Measurements from ENCODE around the gene C22orf39. TPM values are rescaled to one million over a fixed set of nuclear protein-coding genes. Genes with fewer than 3 reads are reported as not detected.
A peak's percentile ranks its signal among the peaks of the same experiment; 100 is the strongest.

C22orf39 gene
- total RNA-seq, 1 experiment from 2014 or later = 19.3 TPM

DNA sequence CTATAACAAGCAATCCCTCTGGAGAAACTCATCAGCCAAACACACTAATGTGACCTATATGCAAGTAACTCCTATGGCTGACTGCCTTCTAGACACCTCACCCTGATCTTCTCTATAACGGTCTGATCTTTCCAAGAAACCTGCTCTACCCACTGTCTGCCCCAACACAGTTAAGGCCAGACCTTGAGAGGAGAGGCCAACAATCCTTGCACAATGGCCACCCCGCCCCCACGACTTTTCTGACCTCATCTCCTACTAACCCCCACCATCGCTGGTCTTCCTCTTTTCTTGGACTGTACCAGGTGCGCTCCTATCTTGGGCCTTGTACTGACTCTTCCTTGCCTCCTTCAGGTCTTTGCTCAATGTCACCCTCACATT is 28.4 kb downstream of the C22orf39 start:
- H3K9ac ChIP-seq (ENCODE audit: extremely low read depth, insufficient read length, low read length) = no peak overlapping the region
- DNase-seq = no peak
- H3K27me3 ChIP-seq (ENCODE audit: insufficient read depth, low read length) = no peaks in the 10 kb centered on the region
- H2AFZ ChIP-seq (ENCODE audit: low read length) = no peak overlapping the region
- H2BK120ac ChIP-seq (ENCODE audit: low read depth, low read length, poor library complexity, severe bottlenecking) = no peak overlapping the region
- H2BK20ac ChIP-seq (ENCODE audit: low read depth, low read length, poor library complexity, severe bottlenecking) = no peak overlapping the region
- peaks cover 4% of the 10 kb centered on the region; the same call in 1 of the 2 replicates for H3K4me1 ChIP-seq (ENCODE audit: insufficient read depth, low read length)
- H2BK15ac ChIP-seq (ENCODE audit: low read depth, low read length) = no peak overlapping the region
- H3K27ac Mint-ChIP-seq = peak overlapping the region in 2 of 3 experiments; percentile 11 to 58; a peak in 4 of 7 replicates
- no peak overlapping the region for H3K23ac ChIP-seq (ENCODE audit: insufficient read length, low read depth, low read length)
- peaks cover 24% of the 10 kb centered on the region; the same call in 1 of the 2 replicates for H3K79me2 ChIP-seq (ENCODE audit: insufficient read depth, low read length)
- no peak overlapping the region for H3K56ac ChIP-seq (ENCODE audit: insufficient read length, low read depth, low read length)
- H3T11ph ChIP-seq (ENCODE audit: low read length) = no peak overlapping the region
- no CpG with 5 or more reads among the region's 5 CpGs for WGBS (ENCODE audit: extremely low coverage, insufficient read length, low lambda C conversion rate)
- H2BK12ac ChIP-seq (ENCODE audit: insufficient read length, low read depth, low read length) = no peak overlapping the region
- no peaks in the 10 kb centered on the region for H4K20me1 ChIP-seq (ENCODE audit: control insufficient read depth, insufficient read depth, insufficient read length)
- no peak overlapping the region for H3K14ac ChIP-seq (ENCODE audit: insufficient read depth, low read length)
- H4K8ac ChIP-seq (replicated peaks; ENCODE audit: insufficient read length, low read depth, low read length) = no peak overlapping the region
- no peaks in the 10 kb centered on the region for H3K27me3 Mint-ChIP-seq (ENCODE audit: low read depth)
- H3K23me2 ChIP-seq (ENCODE audit: insufficient read length, low read depth, low read length, poor library complexity, severe bottlenecking) = no peaks in the 10 kb centered on the region
- TF ChIP-seq CTCF (conservative IDR thresholded peaks at IDR 0.05) = no peak
- H3K4ac ChIP-seq (ENCODE audit: low read depth, low read length) = no peak overlapping the region
- no peak overlapping the region for H4K5ac ChIP-seq (ENCODE audit: insufficient read length, low read depth, low read length)
- H3K36me3 Mint-ChIP-seq (ENCODE audit: insufficient read depth in 1 of 3, low read depth in 3 of 3) = peaks cover 4 to 8% (median 5%) of the 10 kb centered on the region in 3 experiments; a peak in 4 of 7 replicates
- H3K27ac ChIP-seq (ENCODE audit: insufficient read length, low read depth, low read length) = no peak overlapping the region
- no peaks in the 10 kb centered on the region for H3K9me3 ChIP-seq (ENCODE audit: control insufficient read depth, low read depth, low read length)
- no peak overlapping the region for H4K91ac ChIP-seq (ENCODE audit: insufficient read length, low read depth, low read length)
- H3K4me2 ChIP-seq (ENCODE audit: insufficient read depth, insufficient read length, low read length) = no peak overlapping the region
- H2AK5ac ChIP-seq (ENCODE audit: insufficient read length, low read length) = no peak overlapping the region
- H3K4me3 Mint-ChIP-seq = no peak overlapping the region
- H3K9me3 Mint-ChIP-seq = peaks cover 0 to 3% of the 10 kb centered on the region in 2 experiments; a peak in 2 of 5 replicates
- peaks cover 6% of the 10 kb centered on the region for H3K79me1 ChIP-seq (ENCODE audit: insufficient read depth, low read depth, low read length, poor library complexity, severe bottlenecking)
- no peak overlapping the region for H2BK5ac ChIP-seq (ENCODE audit: insufficient read length, low read length)
- H3K18ac ChIP-seq (ENCODE audit: insufficient read length, low read depth, low read length) = no peak overlapping the region
- H3K4me1 Mint-ChIP-seq = peaks cover 30 to 35% of the 10 kb centered on the region in 2 experiments

All from H9 (cell line).